ENCODE data around the gene SART3. TPM values are rescaled to one million over a fixed set of nuclear protein-coding genes. Genes with fewer than 3 reads are reported as not detected.

The SART3 gene
- total and polyA plus RNA-seq, 4 donors = 5.9 to 37.1 (median 23.5) TPM

DNA sequence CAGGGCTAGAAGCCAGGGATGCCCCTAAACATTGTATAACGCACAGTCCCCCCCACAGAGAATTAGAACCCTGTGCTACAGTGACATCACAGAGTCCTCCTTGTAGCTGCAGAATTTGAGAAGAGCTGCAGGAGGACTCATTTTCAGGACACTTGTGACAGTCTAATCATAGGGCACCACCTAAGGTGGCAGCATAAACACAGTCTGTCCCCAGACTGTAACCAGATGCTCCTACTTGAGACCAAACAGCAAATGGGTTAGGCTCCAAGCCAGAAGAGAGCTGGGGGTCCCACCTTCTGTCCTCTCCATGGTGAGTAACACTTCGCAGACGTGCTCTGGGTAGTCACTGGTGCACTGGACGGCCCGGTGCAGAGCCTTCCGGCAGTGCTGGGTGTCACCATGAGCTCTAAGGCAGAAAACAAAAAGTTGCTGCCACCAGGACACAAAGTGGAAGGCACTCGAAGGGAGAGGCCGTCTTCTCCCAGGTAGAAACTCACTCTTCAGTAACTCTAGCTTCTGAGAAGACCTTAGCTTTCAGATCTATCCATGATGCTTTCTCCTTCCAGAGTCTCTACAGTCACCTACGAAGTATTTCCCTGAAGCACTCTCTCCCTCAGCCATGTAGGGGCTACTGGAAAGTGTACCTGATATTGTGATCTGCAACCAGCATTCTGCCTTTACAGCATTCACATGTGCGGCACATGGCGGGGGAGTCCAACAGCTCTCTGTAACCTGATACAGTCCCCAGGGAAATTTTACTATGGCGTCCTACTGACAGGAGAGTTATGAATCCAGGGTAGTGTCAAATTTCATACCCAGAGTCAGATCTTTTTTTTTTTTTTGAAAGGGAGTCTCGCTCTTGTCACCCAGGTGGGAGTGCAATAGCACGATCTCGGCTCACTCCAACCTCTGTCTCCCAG lies 28.8 kb downstream of the SART3 start:
- TF ChIP-seq TAF1 (conservative IDR thresholded peaks at IDR 0.05) (no peak), YY1 (IDR thresholded peaks at IDR 0.05) (no peak), RAD21 (IDR thresholded peaks at IDR 0.05) (no peak), JUND (IDR thresholded peaks at IDR 0.05) (no peak), GABPA (IDR thresholded peaks at IDR 0.05 in 1 of 2, conservative IDR thresholded peaks at IDR 0.05 in 1 of 2) (no peak), NR2F2 (IDR thresholded peaks at IDR 0.05) (no peak), FOXA2 (IDR thresholded peaks at IDR 0.05) (no peak), SP1 (IDR thresholded peaks at IDR 0.05) (no peak), RXRA (IDR thresholded peaks at IDR 0.05) (no peak), FOXA1 (IDR thresholded peaks at IDR 0.05) (no peak), HNF4A (conservative IDR thresholded peaks at IDR 0.05) (no peak), HNF4G (IDR thresholded peaks at IDR 0.05) (no peak), EGR1 (IDR thresholded peaks at IDR 0.05; ENCODE audit: low read depth in 2 of 2) (no peak)
- TF ChIP-seq, protein P1, sequence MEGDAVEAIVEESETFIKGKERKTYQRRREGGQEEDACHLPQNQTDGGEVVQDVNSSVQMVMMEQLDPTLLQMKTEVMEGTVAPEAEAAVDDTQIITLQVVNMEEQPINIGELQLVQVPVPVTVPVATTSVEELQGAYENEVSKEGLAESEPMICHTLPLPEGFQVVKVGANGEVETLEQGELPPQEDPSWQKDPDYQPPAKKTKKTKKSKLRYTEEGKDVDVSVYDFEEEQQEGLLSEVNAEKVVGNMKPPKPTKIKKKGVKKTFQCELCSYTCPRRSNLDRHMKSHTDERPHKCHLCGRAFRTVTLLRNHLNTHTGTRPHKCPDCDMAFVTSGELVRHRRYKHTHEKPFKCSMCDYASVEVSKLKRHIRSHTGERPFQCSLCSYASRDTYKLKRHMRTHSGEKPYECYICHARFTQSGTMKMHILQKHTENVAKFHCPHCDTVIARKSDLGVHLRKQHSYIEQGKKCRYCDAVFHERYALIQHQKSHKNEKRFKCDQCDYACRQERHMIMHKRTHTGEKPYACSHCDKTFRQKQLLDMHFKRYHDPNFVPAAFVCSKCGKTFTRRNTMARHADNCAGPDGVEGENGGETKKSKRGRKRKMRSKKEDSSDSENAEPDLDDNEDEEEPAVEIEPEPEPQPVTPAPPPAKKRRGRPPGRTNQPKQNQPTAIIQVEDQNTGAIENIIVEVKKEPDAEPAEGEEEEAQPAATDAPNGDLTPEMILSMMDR (IDR thresholded peaks at IDR 0.05; ENCODE audit: low read depth, low read length, missing input control) = no peak
- TF ChIP-seq, protein P2, sequence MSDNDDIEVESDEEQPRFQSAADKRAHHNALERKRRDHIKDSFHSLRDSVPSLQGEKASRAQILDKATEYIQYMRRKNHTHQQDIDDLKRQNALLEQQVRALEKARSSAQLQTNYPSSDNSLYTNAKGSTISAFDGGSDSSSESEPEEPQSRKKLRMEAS (IDR thresholded peaks at IDR 0.05) = no peak
- TF ChIP-seq, protein P3, sequence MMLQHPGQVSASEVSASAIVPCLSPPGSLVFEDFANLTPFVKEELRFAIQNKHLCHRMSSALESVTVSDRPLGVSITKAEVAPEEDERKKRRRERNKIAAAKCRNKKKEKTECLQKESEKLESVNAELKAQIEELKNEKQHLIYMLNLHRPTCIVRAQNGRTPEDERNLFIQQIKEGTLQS (IDR thresholded peaks at IDR 0.05) = no peak
- TF ChIP-seq, protein P4, sequence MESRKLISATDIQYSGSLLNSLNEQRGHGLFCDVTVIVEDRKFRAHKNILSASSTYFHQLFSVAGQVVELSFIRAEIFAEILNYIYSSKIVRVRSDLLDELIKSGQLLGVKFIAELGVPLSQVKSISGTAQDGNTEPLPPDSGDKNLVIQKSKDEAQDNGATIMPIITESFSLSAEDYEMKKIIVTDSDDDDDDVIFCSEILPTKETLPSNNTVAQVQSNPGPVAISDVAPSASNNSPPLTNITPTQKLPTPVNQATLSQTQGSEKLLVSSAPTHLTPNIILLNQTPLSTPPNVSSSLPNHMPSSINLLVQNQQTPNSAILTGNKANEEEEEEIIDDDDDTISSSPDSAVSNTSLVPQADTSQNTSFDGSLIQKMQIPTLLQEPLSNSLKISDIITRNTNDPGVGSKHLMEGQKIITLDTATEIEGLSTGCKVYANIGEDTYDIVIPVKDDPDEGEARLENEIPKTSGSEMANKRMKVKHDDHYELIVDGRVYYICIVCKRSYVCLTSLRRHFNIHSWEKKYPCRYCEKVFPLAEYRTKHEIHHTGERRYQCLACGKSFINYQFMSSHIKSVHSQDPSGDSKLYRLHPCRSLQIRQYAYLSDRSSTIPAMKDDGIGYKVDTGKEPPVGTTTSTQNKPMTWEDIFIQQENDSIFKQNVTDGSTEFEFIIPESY (IDR thresholded peaks at IDR 0.05) = no peak
- TF ChIP-seq, protein P5, sequence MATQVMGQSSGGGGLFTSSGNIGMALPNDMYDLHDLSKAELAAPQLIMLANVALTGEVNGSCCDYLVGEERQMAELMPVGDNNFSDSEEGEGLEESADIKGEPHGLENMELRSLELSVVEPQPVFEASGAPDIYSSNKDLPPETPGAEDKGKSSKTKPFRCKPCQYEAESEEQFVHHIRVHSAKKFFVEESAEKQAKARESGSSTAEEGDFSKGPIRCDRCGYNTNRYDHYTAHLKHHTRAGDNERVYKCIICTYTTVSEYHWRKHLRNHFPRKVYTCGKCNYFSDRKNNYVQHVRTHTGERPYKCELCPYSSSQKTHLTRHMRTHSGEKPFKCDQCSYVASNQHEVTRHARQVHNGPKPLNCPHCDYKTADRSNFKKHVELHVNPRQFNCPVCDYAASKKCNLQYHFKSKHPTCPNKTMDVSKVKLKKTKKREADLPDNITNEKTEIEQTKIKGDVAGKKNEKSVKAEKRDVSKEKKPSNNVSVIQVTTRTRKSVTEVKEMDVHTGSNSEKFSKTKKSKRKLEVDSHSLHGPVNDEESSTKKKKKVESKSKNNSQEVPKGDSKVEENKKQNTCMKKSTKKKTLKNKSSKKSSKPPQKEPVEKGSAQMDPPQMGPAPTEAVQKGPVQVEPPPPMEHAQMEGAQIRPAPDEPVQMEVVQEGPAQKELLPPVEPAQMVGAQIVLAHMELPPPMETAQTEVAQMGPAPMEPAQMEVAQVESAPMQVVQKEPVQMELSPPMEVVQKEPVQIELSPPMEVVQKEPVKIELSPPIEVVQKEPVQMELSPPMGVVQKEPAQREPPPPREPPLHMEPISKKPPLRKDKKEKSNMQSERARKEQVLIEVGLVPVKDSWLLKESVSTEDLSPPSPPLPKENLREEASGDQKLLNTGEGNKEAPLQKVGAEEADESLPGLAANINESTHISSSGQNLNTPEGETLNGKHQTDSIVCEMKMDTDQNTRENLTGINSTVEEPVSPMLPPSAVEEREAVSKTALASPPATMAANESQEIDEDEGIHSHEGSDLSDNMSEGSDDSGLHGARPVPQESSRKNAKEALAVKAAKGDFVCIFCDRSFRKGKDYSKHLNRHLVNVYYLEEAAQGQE (IDR thresholded peaks at IDR 0.05) = no peak
- H3K4me3 ChIP-seq (ENCODE audit: low read depth in 1 of 3, low read length in 3 of 3) = no peak overlapping the region
- no peaks in the 10 kb centered on the region for H3K4me1 ChIP-seq (ENCODE audit: control insufficient read depth in 4 of 4, insufficient read depth in 4 of 4, low read length in 3 of 4)
- WGBS = 97% methylated on average over 15 of the region's 15 CpGs
- no peaks in the 10 kb centered on the region for H3K9me3 ChIP-seq (ENCODE audit: control insufficient read depth in 4 of 4, low read length in 3 of 4)
- H3K27ac ChIP-seq (ENCODE audit: low read depth in 1 of 2, low read length in 2 of 2) = no peak overlapping the region
- H3K9ac ChIP-seq (ENCODE audit: low read depth in 1 of 2, low read length in 2 of 2) = no peak overlapping the region
- DNase-seq (ENCODE audit: low spot score) = no peak
- H3K36me3 ChIP-seq (ENCODE audit: control insufficient read depth in 4 of 4, insufficient read depth in 3 of 4, low read depth in 1 of 4, low read length in 3 of 4) = peaks cover 11 to 72% (median 56%) of the 10 kb centered on the region in 4 donors
- H3K27me3 ChIP-seq (ENCODE audit: control insufficient read depth in 4 of 4, insufficient read depth in 4 of 4, low read length in 3 of 4) = no peaks in the 10 kb centered on the region

Data from liver (tissue), 9 donors.